NCI-H748 treated with DMSO at 0.1 percent for 48 hours (cell line): ENCODE data around the gene RPL27.
"Not testable (repeated sequence)": the region's sequence is repeated elsewhere in the genome, so short reads cannot be mapped to it uniquely, and the experiment has no call there.

ENCODE experiments used
- DNase-seq: peaks from one replicate; lab custom pipeline; 2025; lab: John Stamatoyannopoulos, UW

Gene RPL27

DNA sequence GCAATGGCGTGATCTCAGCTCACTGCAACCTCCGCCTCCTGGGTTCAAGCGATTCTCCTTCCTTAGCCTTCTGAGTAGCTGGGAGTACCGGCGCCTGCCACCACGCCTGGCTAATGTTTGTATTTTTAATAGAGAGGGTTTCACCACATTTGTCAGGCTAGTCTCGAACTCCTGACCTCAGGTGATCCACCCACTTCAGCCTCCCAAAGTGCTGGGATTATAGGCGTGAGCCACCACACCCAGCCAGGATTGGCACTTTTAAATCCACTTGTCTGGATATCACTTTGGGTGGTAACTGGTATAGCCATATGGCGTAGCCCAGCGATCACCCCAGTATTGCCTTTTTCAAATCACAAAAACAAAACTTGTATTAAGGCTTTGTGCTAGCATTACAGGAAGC lies 4.3 kb upstream of the RPL27 start:
- not testable (repeated sequence) for DNase-seq

DNA sequence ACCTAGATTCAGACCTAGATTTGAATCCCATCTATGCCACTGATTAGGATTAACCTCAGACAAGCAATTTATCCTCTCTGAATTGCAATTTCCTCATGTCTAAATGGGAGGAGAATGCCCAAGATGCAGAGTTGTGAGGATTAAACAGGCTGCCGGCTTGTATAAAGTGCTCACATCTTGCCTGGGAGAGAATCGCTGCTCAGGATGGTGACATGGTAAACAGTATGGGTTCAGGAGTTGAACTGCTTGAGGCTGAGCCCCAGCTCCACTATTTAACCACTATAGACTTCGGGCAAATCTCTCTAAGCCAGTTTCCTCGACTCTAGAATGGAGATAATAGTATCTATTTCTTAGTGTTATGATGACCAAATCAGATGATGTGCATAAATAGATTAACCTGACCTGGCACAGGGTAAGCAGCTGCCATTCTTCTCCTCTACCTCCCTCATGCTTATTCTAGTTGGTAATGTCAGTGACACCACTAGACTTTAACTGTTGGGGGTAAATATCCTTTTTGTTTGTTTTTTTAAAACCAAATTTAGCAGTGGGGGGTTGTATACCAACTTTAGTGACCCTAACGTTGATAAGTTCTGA lies 732 bp upstream of the RPL27 start:
- no peak for DNase-seq

DNA sequence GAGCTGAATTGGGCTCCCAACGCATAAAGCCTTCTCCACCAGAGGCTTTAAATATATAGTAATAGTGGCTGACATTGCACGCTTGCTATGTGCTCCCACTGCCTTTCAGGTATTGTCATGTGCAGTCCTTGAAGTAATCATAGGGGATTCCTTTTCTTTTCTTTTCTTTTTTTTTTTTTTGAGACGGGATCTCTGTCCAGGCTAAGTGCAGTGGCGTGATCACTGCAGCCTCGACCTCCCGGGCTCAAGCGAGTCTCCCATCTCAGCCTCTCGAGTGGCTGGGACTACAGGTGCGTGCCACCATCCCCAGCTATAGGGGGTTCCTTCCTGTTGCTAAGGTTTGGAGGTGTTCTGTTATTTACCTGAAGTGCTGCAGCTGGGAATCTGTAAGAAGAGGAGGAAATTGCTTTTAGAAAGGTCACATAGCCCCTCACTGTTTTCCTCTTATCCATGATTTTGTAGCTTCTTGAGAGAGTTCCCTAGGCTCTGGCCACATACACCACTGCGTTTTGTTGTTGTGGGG lies 845 bp downstream of the RPL27 start:
- DNase-seq, result no peak

DNA sequence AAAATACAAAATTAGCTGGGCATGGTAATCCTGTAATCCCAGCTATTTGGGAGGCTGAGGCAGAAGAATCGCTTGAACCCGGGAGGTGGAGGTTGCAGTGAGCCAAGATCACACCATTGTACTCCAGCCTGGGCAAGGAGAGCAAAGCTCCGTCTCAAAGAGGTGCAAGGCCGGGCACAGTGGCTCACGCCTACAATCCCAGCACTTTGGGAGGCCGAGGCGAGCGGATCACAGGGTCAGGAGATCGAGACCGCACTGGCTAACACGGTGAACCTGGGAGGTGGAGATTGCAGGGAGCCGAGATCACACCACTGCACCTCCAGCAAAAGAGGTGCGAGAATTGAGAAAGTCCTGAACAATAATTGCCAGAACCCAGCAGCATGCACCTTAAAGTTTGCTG lies 2.7 kb downstream of the RPL27 start:
- DNase-seq, result not testable (repeated sequence)

DNA sequence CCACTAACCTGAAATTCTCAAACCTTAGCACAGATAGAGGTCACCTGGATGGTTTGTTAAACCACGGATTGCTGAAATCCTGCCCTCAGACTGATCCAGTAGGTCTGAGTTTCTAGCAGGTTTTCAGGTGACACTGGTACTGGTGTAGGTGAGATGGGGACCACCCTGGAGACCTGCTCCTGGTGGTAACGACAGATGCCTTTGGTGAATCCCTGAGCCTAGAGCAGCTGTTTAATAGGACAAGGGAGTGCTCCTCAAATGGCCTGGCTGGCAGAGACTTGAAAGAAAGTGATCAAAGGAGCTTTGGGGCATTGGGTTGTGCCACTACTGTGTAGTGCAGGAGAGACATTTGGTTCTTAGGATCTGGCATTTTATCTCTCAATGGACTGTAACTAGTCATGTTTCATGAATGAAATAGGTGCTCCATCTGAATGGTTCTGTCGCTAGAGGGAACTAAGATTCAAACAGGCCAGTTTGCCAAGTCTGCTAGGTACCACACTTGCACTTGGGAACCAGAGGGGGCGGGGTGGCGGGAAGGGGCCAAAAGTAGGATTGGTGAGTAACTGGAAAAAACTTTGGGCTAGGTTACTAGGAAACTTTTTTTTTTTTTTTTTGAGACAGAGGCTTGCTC lies 5.4 kb downstream of the RPL27 start:
- DNase-seq, result no peak

DNA sequence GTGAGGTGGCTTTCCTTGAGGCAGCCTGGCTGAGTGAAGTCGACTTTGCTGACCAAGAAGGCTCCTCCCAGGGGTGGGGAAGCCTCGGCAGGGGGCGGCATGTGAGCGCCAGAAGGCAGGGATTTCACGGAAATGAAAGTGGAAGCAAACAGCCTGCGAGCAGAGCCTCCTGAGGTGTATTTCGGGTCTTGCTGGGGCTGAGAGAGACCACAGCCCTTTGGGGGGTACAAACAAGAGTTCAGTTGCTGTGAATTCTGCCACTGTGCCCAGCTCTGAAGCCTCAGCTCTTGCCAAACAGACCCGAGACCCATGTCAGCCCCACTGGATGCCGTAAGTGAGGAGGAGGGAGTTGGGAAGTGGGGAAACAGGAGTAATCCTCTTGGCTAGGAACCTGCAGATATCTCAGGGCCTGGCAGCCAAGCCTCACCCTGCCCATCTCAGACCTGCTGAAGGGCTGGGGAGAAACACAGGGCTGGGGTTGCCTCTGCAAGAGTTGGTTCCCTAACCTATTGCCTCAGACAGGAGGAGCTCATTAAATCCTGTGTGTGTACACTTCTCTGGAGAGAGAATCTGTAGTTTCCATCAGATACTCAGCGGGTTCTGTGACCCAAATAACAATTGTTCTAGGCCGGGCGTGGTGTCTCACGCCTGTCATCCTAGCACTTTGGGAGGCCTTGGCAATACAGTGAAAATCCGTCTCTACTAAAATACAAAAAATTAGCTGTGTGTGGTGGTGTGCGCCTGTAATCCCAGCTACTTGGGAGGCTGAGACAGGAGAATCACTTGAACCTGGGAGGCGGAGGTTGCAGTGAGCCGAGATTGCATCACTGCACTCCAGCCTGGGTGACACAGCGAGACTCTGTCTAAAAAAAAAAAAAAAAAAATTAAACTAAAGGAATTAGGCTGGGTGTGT lies 8.7 kb downstream of the RPL27 start, which contains the start of gene IFI35:
TSS of gene IFI35 (plus strand) at position 146 of the 913 bp plus-strand sequence. CDS start at position 310, 164 bp downstream.
- peak; percentile 21 for DNase-seq

DNA sequence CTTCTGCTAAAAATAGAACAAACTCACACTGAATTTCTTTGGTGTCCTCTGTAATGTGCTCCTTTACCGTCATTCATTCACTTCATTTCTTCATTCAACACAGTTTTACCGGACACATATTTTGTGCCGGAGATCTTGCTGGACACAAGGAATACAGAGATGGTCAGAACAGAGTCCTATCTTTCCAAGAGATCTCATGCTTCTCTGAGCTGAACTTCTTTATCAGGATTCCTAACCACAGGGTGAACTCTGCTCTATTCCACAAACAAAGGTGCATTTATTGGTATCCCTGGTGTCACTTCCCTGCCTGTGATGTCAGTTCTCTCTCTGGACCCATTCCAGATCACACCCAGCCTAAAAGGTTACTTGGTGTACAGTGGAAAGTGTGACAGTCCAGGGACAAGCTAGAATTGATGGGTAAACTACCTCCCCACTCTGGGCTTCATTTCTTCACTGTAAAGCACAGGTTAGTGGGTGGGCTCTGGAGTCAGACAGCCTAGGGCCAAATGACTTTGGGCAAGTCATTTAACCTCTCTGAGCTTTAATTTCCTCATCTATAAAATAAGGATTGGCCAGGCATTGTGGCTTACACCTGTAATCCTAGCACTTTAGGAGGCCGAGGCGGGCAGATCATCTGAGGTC lies 12.6 kb downstream of the RPL27 start:
- DNase-seq, result no peak

DNA sequence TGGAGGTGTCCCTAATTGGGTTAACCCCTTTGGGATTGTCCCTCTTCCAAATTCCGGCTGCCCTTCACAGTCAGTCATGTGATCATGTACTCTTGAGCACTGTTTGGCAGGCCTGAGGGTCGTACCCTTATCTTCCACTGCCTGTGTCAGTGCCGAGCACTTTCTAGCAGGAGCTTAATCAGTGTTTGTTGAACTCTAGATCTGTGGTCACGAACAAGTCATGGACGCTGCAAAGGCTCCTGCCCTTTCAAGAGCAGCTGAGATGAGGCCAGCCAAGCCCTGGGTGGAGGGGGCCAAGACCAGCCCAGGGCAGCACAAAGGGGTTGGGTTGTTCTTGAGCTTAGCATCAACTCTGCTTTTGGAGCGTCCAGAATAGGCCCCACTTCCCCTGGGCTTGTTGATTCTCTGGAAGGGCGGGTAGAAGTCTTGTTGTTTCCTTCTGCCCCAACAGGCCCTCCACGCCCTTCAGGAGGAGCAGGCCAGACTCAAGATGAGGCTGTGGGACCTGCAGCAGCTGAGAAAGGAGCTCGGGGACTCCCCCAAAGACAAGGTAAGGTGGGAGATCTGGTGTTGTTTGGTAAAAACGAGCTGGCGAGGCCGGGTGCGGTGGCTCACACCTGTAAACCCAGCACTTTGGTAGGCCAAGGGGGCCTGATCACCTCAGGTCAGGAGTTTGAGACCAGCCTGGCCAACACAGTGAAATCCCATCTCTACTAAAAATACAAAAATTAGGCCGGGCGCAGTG lies 13.7 kb downstream of the RPL27 start:
- no peak for DNase-seq

DNA sequence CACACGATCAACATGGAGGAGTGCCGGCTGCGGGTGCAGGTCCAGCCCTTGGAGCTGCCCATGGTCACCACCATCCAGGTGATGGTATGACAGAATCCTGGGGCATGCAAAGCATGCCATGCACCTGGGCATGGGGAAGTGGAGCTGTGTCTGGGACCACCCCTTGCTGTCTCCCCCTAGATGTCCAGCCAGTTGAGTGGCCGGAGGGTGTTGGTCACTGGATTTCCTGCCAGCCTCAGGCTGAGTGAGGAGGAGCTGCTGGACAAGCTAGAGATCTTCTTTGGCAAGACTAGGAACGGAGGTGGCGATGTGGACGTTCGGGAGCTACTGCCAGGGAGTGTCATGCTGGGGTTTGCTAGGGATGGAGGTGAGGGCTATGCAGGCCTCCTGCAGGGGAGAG lies 15.1 kb downstream of the RPL27 start:
- DNase-seq, result no peak

DNA sequence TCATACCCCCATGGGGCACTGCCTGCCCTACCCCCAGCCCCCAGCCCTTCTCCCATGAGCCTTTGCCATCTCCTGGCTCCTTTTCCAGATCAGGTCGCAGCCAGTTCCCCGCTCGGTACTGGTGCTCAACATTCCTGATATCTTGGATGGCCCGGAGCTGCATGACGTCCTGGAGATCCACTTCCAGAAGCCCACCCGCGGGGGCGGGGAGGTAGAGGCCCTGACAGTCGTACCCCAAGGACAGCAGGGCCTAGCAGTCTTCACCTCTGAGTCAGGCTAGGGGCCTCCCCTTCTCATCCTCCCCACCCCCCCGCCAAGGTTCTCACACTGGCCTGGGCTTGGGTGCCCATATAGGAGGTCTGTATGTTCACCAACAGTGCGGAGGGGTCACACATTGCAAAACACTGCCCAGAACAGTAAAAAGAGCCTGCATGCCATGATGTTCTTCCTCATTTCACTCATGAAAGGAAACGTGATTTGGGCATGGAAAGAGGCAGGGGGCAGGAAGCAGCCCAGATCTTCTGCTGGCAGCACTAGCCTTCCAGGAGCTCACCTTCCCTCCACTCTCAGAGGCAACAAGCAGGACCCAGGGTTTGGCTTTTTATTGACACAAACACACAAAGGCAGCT lies 15.9 kb downstream of the RPL27 start:
- no peak for DNase-seq

DNA sequence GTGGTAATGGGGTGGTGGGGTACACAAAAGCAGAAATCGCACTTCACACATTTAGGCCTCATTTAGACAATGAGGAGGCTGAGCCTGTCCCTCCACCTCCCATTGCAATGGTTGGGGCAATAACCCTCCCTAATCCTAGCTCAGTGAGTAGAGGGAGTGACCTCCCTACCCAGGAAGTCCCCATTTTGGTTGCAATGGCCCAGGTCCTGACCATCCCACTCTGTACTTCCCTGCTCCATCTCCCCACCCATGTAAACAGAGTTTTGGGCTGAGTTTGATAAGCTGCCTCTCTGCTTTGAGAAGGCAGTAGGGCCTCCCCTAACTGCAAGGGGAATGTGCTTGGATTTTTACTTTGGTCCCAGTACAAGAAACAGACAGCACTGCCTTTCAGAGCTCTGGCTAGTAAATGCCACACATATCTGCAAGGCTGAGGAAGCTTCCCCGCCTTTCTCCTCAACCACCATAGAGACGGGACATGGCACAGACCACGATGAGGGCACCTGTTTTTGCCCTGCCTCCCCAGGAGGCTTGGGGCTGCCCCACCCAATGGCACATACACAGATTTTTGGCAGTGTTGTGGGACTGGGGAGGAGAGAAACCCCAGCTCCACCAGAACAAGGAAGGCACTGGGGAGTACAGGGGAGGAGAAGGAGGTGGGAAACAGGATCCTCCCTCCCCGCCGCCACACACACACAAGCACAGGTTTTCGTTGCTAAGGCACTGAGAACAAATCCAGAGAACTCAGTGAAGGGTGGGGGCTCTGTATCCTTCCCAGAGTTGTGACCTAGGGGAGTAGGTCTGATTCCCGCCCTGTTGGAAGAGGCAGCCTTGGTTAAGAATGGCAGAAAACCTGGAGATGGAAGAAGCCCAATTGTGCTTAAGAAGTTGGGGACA lies 16.7 kb downstream of the RPL27 start:
- DNase-seq, result no peak

DNA sequence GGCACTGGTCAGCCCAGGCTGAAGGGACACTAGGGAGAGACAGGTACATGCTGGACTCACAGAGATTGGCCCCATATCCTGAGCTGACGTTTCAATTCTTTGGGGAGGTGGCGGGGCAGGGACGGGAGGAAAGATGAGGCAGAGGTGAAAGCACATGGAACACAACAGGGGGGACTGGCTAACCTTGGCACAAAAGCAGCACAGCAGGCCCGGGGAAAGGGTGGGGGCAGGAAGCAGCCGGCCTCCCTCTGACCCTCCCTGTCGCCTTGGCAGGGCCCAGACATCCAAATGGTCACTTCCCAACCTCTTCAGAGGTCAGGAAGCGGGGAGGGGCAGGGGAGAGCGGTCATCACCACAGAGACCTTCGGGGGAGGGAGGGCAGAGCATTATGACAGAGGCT lies 17.4 kb downstream of the RPL27 start:
- DNase-seq, result no peak

DNA sequence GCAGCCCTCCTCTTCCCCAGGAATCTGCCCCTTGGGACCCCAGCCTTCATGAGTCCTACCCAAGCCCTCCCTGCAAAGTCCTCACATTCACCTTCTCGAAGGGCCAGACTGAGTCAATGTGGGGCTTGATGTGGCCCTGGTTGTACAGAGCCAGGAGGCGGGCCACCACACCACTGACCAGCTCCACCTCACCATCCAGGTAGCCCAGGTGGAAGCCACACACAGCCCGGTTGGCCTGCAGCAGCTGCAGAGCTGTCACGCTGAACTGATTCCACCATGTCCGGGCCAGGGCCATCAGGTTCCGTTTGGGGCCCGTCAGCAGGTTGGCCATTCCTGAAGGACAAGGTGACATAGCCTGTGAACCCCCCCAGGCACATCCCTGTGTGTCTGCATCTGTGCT lies 18.0 kb downstream of the RPL27 start:
- DNase-seq, result no peak

DNA sequence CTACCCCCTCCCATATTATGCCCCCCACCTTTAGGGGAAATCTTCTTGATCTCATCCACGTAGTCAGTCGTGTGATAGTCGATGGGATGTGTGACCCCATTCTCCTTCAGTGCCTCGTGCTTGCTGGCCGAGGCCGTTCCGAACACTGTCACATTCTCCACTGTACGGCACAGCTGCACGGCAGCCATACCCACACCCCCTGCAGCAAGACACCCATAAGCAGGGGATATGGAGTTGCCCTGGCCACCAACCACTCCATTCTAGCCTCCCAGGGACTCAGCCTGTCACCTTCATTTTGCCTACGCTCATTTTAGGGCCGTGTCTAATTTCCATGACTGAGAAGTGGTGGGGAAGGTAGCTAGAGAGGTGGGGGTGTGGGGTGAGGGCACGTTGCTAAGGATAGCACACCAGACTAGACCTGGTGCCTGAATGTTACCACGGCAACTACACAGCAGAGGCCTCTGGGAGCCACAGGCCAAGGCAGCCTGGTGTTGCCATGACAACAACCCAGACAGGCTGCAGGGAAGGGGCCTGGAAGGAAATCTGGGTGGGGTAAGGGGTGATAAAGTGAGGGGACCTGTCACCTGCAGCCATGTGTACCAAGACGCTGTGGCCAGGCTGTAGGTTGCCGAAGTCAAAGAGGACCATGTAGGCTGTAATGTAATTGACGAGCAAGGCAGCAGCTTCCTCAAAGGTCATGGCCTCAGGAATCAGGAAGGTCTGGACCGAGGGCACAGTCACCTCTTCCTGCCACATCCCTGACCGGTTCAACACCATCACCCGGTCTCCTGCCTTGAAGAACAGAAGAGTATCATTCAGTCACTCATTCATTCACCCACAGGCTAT lies 20.0 kb downstream of the RPL27 start:
- no peak for DNase-seq

DNA sequence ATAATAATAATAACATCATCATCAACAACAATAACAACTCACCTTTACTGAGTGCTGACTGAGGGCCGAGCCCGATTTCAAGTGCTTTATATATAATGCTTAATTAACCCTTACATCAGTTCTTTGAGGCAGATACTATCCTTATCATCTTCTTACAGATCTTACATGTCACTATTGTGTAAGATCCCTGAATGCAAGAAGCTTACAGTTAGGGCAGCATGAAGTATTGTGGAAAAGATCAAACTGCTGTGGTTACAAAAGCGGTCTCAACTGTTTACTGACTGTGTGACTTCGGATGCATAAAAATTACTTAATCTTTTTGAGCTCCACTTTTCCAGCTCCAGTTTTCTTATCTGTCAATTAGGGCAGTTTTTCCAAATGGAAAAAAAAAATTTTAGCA lies 20.7 kb downstream of the RPL27 start:
- DNase-seq, result no peak

DNA sequence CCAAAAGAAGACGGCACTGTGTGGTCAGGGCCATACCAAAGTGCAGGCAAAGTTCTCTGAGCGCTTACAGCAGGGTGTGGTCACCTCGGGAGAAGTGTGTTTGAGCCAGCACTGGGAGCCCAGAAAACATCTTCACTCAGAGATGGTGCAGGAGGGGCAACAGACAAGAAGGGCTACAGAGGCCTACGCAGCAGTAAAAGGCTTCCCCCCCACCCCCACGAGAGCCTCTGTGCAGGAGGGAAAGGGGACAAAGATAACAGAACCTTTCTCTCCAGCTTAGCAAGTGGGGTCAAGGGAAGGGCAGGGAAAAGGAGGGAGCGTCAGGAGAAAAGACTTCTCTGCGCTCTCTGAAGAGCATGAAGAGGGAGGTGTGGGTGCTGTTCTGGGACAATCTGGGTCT lies 21.2 kb downstream of the RPL27 start:
- no peak for DNase-seq

DNA sequence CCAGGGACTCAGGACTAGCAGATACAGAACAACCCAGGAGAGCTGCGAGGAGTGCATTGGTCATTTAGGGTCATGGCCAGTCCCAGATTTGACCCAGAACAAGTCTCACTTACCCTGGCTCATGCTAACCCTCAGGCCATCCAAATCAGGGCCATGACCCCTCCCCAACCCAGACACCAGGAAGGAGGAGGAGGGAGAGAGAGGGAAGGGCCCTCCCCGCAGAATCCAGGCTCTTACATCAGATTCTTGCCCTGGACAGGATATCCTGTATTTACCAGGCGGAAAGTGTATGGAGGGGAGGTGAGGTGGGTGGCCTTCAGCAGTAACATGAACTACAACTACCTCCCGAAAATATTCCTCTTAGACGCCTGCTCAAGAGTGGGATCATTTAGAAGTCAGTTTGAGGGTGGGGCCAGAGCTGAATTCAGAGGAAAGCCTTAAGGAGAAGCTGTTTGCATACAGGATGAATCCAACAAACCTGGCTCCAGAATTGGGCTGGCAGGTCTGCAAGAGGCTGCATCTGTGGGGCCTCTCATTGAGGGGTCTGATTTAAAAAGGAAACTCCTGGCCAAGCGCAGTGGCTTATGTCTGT lies 21.9 kb downstream of the RPL27 start:
- DNase-seq, result no peak
